ENCODE measurements around the gene LHPP. TPM values are rescaled to one million over a fixed set of nuclear protein-coding genes. Genes with fewer than 3 reads are reported as not detected.

Gene LHPP
- total and polyA plus RNA-seq, 10 of the 15 experiments (the other 5 are each of a cell fraction or from before 2014, with no cell fraction given): 0.79 to 9.8 (median 6.7) TPM

- Histone ChIP-seq H3K9ac (ENCODE audit: control insufficient read depth, insufficient read depth, low read length) (no peak overlapping the region), H3K79me2 (ENCODE audit: control insufficient read depth, insufficient read depth, low read length) (no peaks in the 10 kb centered on the region), H3K4me1 (ENCODE audit: control insufficient read depth, insufficient read depth, low read length) (no peaks in the 10 kb centered on the region), H4K20me1 (ENCODE audit: control insufficient read depth, insufficient read depth) (no peaks in the 10 kb centered on the region), H3K36me3 (ENCODE audit: control insufficient read depth in 2 of 2, insufficient read depth in 2 of 2, low read length in 1 of 2) (no peaks in the 10 kb centered on the region), H3K27ac (ENCODE audit: control insufficient read depth, insufficient read depth) (no peak overlapping the region), H2AFZ (ENCODE audit: control insufficient read depth, low read depth, low read length) (no peak overlapping the region), H3K9me3 (replicated peaks; ENCODE audit: control insufficient read depth, insufficient read depth, low read length) (no peaks in the 10 kb centered on the region), H3K4me3 (no peak overlapping the region), H3K4me2 (ENCODE audit: control insufficient read depth, insufficient read depth) (no peak overlapping the region), H3K27me3 (replicated peaks in 1 of 2; ENCODE audit: control insufficient read depth in 2 of 2, insufficient read depth in 2 of 2, low read length in 1 of 2) (no peaks in the 10 kb centered on the region; a peak in 1 of 4 replicates)
- BruUV-seq (replicated peaks): no TSS peak
- RAD21 ChIA-PET (ENCODE audit: unreplicated experiment): no interaction called here
- intact Hi-C loops (cut with micrococcal nuclease; ENCODE audit: unreplicated experiment): no loop called here
- POLR2A ChIA-PET: no interaction called here
- SMC1A ChIA-PET (ENCODE audit: uncharacterized antibody, unreplicated experiment): no interaction called here
- 54% methylated on average over 9 of the region's 9 CpGs for WGBS (ENCODE audit: insufficient coverage, insufficient replicate concordance, low lambda C conversion rate, missing lambda C conversion rate)
- FAIRE-seq (no peak), DNase-seq (ENCODE audit: low read depth, low spot score) (no peak), ATAC-seq (no peak)
- no peak for TF ChIP-seq PBX3 (IDR thresholded peaks at IDR 0.05; ENCODE audit: insufficient replicate concordance, low read depth, low read length)
- no peak for TF ChIP-seq HDAC2 (IDR thresholded peaks at IDR 0.05)
- TF ChIP-seq ATF3 (IDR thresholded peaks at IDR 0.05; ENCODE audit: borderline replicate concordance, extremely low read depth, low read depth, low read length): no peak
- no peak for TF ChIP-seq RELA (IDR thresholded peaks at IDR 0.05; ENCODE audit: borderline replicate concordance, partially characterized antibody)
- TF ChIP-seq ZBTB11 (CRISPR knock-in tag; IDR thresholded peaks at IDR 0.05): no peak
- no peak for TF ChIP-seq GABPA (IDR thresholded peaks at IDR 0.05; ENCODE audit: low read depth)
- CTCF ChIA-PET: no interaction called here
- in situ Hi-C loops (cut with MboI): no loop called here
Observed at GRCh38 chr10:124570646-124571045, 109.0 kb downstream of the LHPP start.
